ENCODE measurements around the gene ZFAND3.
"Not testable (repeated sequence)": the region's sequence is repeated elsewhere in the genome, so short reads cannot be mapped to it uniquely, and the experiment has no call there.

The ZFAND3 gene

DNA sequence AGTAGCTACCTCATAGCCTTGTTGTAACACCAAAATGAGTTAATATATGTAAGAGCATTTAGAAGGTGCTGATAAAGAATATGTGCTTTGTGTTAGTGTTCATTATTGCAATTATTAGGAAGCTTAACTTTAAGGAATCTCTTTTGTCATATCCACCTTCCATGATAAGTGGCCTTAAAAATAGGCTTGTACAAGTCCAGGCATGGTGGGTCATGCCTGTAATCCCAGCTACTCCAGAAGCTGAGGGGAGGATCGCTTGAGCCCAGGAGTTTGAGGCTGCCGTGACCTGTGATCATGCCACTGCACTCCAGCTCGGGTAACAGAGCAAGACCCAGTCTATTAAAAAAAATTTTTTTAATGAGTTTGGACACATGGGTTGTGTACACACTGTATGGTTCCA, 285.5 kb downstream of the ZFAND3 start:
- Mint-ChIP-seq H3K27ac (peak overlapping the region in 1 of 2 donors; percentile 5), H3K9me3 (no peaks in the 10 kb centered on the region), H3K4me3 (no peak overlapping the region), H3K27me3 (no peaks in the 10 kb centered on the region), H3K4me1 (peaks cover 9% of the 10 kb centered on the region)
- DNase-seq: no peak
- no peak for ATAC-seq

DNA sequence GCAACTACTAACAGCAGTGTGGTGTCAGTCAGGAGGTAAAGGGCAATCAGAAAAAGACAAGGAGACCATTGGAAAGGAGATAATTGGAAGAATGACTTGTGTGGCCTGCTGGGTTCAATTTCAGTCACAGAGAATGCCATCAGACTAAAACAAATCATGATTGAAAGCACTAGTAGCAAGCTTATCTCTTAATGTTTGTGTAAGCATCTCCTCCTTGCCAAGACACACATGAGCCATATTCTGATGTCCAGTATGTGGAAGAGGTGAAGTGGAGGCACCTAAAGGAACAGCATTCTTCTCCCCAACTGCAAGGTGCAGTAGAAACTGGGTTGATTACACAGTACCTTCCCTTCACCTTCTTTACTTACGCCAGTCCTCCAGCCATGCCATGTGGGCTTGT, 287.5 kb downstream of the ZFAND3 start:
- Mint-ChIP-seq H3K27me3 (no peaks in the 10 kb centered on the region), H3K4me1 (peaks cover 17% of the 10 kb centered on the region), H3K4me3 (no peak overlapping the region), H3K27ac (no peak overlapping the region), H3K9me3 (no peaks in the 10 kb centered on the region)
- ATAC-seq: no peak
- no peak for DNase-seq

DNA sequence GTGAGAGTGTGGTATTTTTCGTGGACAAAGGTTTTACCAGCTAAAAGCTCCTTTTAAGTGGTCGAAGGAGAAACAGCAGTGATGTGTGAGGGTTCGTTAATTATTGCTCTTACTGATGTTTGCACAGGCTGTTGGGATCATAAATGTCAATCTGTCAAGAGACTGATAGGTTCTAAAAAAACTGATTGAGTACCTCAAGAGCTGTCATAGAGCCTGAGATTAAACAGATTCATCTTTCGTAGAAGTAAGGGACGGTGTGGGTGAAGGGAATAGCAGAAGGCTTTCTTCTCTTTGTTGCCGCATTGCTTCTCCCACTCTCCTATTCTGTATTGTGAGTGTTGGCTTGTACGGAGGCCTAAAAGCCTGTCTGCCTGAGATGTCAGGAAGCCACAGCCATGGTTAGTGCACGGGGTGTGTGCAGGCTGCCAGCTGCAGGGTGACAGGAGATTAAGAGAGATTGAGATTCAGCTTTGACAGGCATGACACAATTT, 291.0 kb downstream of the ZFAND3 start:
- Mint-ChIP-seq H3K27ac (peak overlapping the region in 1 of 2 donors; percentile 92), H3K27me3 (no peaks in the 10 kb centered on the region), H3K4me3 (no peak overlapping the region), H3K4me1 (peaks cover 17% of the 10 kb centered on the region), H3K9me3 (no peaks in the 10 kb centered on the region)
- DNase-seq (no peak), ATAC-seq (no peak)

DNA sequence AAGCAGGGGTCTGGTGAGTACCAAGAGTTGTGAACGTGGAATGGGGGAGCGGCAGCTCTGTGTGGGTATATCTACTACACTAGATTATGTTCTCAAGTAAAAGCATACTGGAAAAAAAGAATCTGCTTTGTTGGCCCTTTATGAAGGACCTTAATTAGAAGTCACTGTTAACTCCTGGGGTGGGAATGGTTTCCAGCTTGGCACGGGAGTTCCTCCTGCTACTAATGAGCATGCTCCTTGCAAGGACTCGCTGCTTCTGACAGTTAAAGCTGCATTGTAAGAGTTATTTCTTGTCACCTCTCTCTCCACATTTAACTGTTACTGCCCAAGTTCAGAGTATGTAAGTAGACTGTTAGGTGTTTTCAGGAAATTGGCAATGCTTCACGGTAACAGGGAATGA, 292.7 kb downstream of the ZFAND3 start:
- no peaks in the 10 kb centered on the region for H3K27me3 Mint-ChIP-seq
- H3K4me1 Mint-ChIP-seq: peaks cover 21% of the 10 kb centered on the region
- no peaks in the 10 kb centered on the region for H3K9me3 Mint-ChIP-seq
- DNase-seq (no peak), ATAC-seq (no peak)
- no peak overlapping the region for H3K27ac Mint-ChIP-seq
- H3K4me3 Mint-ChIP-seq: no peak overlapping the region

DNA sequence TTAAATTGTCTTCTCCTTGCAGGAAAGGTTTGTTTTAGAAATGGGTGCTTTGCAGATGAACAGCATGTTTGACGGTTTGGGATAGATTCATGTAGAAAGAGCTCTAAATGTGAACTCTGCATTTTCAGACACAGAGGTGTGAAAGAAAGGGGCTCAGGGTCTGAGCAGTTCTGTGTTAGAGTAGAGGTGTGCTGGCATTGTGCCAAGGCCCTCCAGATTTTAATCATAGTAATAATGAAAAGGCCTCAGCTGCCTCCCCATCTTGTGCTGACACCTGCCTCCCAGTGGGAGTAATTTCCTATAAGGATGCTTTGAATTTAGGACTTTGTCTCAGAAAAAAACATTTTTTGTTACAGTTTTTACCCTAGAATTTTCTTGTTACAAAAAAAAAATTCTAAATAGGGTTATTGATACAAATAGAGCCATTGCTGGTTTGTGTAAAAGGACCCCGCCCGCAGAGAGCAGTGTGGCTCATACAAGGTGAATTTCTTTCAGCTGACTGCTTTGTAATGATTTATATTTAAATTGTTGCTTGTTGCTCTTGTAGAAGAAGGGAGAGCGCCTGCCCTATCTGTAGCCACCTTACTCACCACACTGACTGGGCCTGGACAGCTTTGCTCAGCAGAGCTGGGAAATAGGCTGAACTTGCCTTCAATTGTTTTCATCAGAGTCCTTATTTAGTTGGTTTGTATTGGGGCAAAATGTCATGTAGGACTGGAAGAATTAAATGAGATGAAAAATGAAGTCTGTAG, 294.5 kb downstream of the ZFAND3 start:
- Mint-ChIP-seq H3K4me1 (peaks cover 27% of the 10 kb centered on the region), H3K27me3 (no peaks in the 10 kb centered on the region), H3K4me3 (no peak overlapping the region), H3K9me3 (no peaks in the 10 kb centered on the region), H3K27ac (no peak overlapping the region)
- DNase-seq (no peak), ATAC-seq (no peak)

DNA sequence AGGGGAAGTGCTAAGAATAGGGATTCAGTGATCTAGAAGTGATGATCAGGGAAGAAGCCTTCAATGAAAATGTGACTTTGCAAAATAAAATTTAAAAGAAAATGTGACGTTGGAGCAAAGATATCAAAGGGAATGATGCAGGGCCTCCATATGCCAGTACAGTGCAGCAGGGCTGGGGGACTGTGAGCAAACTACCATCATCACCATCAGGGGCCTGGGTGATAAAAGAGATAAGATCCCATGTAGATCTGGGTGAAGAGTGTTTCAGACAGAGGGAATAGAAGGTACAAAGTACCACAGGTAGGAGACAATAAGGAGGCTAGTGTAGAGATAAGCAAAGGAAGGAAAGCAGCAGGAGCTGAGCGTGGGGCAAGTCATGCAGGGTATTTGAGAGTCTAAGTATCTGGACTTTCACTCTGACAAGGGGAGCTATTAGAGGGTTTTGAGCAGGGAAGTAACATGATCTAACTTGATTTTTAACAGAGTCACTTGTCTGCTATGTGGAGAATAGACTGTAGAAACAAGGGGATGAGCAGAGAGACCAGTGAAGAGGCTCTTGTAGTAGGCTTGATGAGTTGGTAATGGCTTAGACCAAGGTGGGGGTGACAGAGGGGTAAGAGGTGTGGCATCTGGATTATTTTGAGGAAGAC, 295.6 kb downstream of the ZFAND3 start:
- Mint-ChIP-seq H3K4me3 (no peak overlapping the region), H3K27me3 (no peaks in the 10 kb centered on the region), H3K27ac (no peak overlapping the region), H3K9me3 (no peaks in the 10 kb centered on the region), H3K4me1 (peaks cover 18% of the 10 kb centered on the region)
- DNase-seq (no peak), ATAC-seq (no peak)

DNA sequence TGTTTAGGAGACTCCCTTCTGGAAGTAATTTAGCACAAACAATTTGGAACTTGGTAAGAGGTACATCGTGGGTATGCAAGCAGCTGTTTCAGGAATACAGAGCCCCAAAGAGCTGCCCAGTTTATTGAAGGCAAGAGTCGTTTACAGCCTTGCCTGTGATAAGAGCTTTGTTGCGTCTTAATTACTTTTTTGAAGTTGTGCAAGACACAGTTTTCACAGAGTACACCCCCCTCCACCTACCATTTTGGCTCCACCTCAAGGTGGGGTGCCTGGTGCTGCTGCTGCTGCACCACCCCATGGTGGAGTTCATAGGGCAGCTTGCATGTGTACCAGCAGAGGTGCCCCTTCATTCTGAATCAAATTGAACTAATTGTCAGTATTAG, 296.1 kb downstream of the ZFAND3 start:
- no peaks in the 10 kb centered on the region for H3K27me3 Mint-ChIP-seq
- H3K4me3 Mint-ChIP-seq: no peak overlapping the region
- ATAC-seq (no peak), DNase-seq (no peak)
- peaks cover 13% of the 10 kb centered on the region for H3K4me1 Mint-ChIP-seq
- no peak overlapping the region for H3K27ac Mint-ChIP-seq
- no peaks in the 10 kb centered on the region for H3K9me3 Mint-ChIP-seq

DNA sequence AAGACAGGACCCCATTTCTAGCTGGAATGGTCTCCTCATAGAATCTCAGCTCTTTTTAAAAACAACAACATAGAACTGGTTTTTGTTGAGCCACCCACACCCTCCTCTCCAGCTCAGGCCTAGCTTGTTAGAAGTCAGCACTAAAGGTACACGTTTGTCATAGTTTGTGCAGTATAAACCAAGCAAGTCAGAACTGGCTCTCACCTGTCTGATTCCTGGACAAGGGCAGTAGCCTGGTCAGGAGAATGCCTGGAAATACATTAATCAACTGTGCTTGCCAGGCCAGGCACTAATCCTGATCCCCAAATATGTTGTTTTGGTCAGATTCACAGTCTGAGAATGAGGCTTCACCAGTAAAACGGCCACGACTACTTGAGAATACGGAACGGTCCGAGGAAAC, 296.7 kb downstream of the ZFAND3 start:
- no peak for ATAC-seq
- no peak for DNase-seq
- H3K27ac Mint-ChIP-seq: no peak overlapping the region
- no peak overlapping the region for H3K4me3 Mint-ChIP-seq
- no peaks in the 10 kb centered on the region for H3K27me3 Mint-ChIP-seq
- H3K9me3 Mint-ChIP-seq: no peaks in the 10 kb centered on the region
- peaks cover 10% of the 10 kb centered on the region for H3K4me1 Mint-ChIP-seq

DNA sequence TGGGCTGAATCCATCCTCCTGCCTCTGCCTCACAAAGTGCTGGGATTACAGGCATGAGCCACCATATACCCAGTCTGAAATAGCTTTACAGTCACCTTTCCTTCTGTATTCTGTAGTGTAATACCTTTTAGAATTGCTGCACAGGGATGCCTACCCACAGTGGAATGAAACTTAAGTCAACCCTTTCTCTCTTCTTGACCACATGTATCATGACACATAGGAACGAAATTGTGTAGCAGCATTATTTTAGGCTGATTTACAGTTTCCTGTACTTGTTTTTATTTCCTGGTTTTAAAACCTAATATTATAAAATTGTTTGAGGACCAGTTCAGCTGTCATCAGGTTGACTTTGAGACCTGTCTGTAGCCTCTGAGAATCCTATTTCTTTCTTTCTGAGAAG, 297.8 kb downstream of the ZFAND3 start:
- Mint-ChIP-seq H3K4me3 (no peak overlapping the region), H3K27me3 (no peaks in the 10 kb centered on the region), H3K27ac (no peak overlapping the region), H3K4me1 (peaks cover 10% of the 10 kb centered on the region), H3K9me3 (no peaks in the 10 kb centered on the region)
- DNase-seq (no peak), ATAC-seq (no peak)

DNA sequence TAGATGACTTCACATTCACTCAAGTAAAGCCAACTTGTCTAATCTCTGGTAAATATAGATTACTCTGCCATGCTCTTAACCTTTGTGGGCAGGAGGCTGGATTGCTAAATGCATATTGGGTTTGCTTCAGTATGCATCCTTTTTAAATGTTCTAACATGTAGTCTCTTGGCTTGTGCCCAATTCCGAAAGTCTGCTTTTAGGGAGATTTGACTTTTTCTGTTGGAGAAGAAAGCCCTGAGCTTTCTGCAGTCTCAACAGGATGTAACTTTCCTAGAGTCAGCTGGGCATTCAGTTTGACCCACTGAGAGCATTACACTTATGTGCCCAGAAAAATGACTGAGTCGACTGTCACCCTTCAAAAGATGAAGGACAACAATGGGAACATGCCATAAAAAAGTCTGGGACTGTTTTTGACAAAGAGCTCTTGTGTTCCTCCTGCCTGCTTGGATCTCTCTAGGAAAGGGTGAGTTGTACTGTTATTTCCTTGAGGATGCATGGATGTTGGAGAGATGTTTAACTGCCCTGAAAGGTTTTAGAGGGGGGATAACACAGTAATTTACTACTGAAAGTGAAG, 299.4 kb downstream of the ZFAND3 start:
- H3K4me3 Mint-ChIP-seq: no peak overlapping the region
- H3K27me3 Mint-ChIP-seq: no peaks in the 10 kb centered on the region
- no peak for ATAC-seq
- DNase-seq: no peak
- peaks cover 0 to 6% of the 10 kb centered on the region in 2 donors for H3K9me3 Mint-ChIP-seq
- no peak overlapping the region for H3K27ac Mint-ChIP-seq
- peaks cover 10% of the 10 kb centered on the region for H3K4me1 Mint-ChIP-seq

DNA sequence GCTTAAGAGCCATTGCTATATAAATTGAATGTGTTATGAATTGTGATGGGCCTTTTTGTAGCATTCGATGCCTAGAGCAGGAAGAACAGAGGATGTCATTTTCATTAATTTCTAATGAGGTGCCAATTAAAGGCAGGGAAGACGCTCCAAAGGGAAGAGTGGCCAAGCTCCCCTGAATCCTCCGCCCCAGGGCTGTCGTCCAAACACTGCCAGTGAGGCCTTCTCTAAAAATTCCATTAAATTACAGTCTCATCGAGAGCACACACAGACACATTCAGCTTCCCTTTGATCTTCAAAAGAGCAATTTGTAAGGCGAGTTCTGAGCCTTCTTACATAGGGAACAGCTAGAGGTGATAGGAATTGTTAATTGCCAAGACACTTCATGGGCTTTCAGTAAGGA, 300.0 kb downstream of the ZFAND3 start:
- peaks cover 10% of the 10 kb centered on the region for H3K4me1 Mint-ChIP-seq
- no peaks in the 10 kb centered on the region for H3K27me3 Mint-ChIP-seq
- peaks cover 0 to 6% of the 10 kb centered on the region in 2 donors for H3K9me3 Mint-ChIP-seq

DNA sequence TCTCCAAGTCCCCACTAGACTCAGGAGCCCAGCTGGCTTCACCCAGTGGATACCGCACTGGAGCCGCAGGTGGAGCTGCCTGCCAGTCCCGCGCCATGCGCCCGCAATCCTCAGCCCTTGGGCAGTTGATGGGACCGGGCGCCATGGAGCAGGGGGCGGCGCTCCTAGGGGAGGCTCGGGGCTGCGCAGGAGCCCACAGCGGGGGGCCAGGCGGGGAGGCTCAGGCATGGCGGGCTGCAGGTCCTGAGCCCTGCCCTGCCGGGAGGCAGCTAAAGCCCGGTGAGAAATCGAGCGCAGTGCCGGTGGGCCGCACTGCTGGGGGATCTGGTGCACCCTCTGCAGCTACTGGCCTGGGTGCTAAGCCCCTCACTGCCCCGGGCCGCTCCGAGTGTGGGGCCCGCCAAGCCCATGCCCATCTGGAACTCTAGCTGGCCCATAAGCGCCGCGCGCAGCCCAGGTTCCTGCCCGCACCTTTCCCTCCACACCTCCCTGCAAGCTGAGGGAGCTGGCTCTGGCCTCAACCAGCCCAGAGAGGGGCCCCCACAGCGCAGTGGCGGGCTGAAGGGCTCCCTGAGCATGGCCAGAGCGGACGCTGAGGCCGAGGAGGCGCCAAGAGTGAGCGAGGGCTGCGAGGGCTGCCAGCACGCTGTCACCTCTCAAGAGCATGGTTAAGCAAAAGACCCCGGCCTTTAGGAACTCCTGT, 304.8 kb downstream of the ZFAND3 start:
- peak; percentile 33 for ATAC-seq

More for the DNA sequence above, 300.0 kb downstream of the ZFAND3 start:
- Mint-ChIP-seq H3K4me3 (no peak overlapping the region), H3K27ac (no peak overlapping the region)
- DNase-seq (no peak), ATAC-seq (no peak)

DNA sequence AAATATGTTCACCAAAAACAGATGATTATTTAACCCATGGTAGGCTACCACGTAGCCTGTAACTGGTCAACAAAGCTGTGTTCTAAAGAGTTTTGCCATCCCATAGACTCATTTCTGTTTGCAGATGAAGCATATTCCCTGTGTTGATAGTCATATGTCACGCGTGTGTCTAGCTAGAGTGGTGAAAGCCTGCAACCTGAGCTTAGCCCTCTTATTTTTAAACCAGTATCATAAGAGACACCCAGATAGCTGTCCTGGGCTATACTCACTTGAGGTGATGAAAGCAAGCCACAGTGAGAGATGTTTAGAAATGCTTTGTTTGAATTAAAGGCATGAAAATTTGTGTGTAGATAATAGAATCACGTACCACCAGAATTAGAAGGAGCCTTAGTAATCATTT, 307.8 kb downstream of the ZFAND3 start:
- no peak overlapping the region for H3K27ac Mint-ChIP-seq
- no peaks in the 10 kb centered on the region for H3K27me3 Mint-ChIP-seq
- peaks cover 30% of the 10 kb centered on the region for H3K4me1 Mint-ChIP-seq

More for the DNA sequence above, 304.8 kb downstream of the ZFAND3 start:
- not testable (repeated sequence) for H3K27me3 Mint-ChIP-seq, H3K4me1 Mint-ChIP-seq, H3K27ac Mint-ChIP-seq, H3K4me3 Mint-ChIP-seq, DNase-seq, H3K9me3 Mint-ChIP-seq

DNA sequence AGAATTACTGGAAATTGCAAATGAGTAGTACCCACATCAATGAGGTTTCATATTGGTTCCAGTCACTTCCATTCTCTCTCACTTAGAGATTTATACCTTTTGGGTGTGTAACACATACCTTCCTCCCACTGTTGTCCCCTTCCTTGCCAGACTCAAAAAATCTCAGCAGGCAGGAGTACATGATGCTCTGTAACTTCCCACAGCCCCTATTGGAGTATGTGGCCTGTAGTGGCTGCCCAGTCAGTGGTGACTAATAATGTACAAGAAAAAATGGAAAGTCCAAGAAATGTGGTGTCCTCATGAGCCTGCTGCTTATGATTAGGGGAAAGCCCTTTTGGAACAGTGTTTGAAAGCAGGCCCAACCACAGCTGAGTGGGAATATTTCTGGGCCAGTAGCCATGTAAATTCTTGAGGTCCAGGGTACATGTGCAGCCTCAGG, 312.0 kb downstream of the ZFAND3 start:
- peaks cover 45% of the 10 kb centered on the region for H3K4me1 Mint-ChIP-seq
- peak; percentile 95 for ATAC-seq
- peak overlapping the region; percentile 67 to 75 for H3K4me3 Mint-ChIP-seq
- no peaks in the 10 kb centered on the region for H3K27me3 Mint-ChIP-seq
- no peak overlapping the region for H3K27ac Mint-ChIP-seq
- H3K9me3 Mint-ChIP-seq: peaks cover 0 to 9% of the 10 kb centered on the region in 2 donors
- peak in 1 of 2 donors; percentile 32 for DNase-seq

More for the DNA sequence above, 307.8 kb downstream of the ZFAND3 start:
- H3K4me3 Mint-ChIP-seq: no peak overlapping the region
- no peak for DNase-seq
- H3K9me3 Mint-ChIP-seq: peaks cover 6 to 9% of the 10 kb centered on the region in 2 donors
- ATAC-seq: no peak

DNA sequence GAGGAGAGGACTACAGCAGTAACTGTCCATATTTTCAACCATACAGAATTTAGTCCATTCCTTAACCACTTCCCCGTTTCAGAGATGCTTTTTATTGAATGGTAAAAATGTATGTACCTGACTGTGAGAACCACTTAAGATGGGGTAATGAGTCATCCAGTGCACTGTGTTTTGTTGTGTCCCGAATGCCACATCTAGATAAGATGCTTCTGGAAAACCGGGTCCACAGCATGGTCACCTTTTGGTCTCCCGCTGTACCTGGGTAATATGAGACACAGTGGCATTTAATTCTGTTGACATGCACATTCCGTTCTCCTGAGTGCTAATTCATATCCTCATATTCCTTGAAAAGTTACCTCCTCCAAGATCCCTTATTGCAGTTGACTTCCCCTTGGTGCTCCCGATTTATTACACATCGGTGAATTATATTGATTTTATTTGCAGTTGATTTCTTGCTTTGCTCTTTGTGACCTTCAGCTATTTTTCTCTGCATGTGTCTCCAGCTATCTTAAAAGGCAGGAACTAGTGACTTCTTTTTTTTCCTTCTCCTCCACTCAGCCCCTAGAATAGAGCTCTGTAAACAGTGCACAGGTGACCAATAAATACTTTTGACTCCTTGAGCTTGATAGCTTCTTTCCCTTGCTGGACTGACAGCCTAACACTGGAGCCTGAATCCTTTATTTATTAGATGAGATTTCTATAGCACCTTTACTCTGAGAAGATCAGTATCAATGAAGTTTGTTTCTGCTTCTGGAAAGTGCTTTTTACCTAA, 314.6 kb downstream of the ZFAND3 start:
- ATAC-seq: no peak
- Mint-ChIP-seq H3K4me3 (no peak overlapping the region), H3K4me1 (peaks cover 51% of the 10 kb centered on the region), H3K27ac (peak overlapping the region in 1 of 2 donors; percentile 55), H3K9me3 (peaks cover 0 to 9% of the 10 kb centered on the region in 2 donors), H3K27me3 (no peaks in the 10 kb centered on the region)
- no peak for DNase-seq

All from stimulated activated naive CD8-positive, alpha-beta T cell treated with anti-CD3 and anti-CD28 coated beads, Interleukin-15, amount 100 ng/mL, for 72 hours (primary cell).